ENCODE data around the gene RRP15.

DNA sequence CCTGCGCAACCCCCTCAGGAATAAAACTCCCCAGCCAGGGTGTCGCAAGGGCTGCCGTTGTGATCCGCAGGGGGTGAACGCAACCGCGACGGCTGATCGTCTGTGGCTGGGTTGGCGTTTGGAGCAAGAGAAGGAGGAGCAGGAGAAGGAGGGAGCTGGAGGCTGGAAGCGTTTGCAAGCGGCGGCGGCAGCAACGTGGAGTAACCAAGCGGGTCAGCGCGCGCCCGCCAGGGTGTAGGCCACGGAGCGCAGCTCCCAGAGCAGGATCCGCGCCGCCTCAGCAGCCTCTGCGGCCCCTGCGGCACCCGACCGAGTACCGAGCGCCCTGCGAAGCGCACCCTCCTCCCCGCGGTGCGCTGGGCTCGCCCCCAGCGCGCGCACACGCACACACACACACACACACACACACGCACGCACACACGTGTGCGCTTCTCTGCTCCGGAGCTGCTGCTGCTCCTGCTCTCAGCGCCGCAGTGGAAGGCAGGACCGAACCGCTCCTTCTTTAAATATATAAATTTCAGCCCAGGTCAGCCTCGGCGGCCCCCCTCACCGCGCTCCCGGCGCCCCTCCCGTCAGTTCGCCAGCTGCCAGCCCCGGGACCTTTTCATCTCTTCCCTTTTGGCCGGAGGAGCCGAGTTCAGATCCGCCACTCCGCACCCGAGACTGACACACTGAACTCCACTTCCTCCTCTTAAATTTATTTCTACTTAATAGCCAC lies 60.7 kb downstream of the RRP15 start:
- TF ChIP-seq, protein P1, sequence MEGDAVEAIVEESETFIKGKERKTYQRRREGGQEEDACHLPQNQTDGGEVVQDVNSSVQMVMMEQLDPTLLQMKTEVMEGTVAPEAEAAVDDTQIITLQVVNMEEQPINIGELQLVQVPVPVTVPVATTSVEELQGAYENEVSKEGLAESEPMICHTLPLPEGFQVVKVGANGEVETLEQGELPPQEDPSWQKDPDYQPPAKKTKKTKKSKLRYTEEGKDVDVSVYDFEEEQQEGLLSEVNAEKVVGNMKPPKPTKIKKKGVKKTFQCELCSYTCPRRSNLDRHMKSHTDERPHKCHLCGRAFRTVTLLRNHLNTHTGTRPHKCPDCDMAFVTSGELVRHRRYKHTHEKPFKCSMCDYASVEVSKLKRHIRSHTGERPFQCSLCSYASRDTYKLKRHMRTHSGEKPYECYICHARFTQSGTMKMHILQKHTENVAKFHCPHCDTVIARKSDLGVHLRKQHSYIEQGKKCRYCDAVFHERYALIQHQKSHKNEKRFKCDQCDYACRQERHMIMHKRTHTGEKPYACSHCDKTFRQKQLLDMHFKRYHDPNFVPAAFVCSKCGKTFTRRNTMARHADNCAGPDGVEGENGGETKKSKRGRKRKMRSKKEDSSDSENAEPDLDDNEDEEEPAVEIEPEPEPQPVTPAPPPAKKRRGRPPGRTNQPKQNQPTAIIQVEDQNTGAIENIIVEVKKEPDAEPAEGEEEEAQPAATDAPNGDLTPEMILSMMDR (IDR thresholded peaks at IDR 0.05): no peak
- peak; percentile 62 for TF ChIP-seq TCF7L2 (IDR thresholded peaks at IDR 0.05; ENCODE audit: low read depth, low read length)
- TF ChIP-seq, protein P2, sequence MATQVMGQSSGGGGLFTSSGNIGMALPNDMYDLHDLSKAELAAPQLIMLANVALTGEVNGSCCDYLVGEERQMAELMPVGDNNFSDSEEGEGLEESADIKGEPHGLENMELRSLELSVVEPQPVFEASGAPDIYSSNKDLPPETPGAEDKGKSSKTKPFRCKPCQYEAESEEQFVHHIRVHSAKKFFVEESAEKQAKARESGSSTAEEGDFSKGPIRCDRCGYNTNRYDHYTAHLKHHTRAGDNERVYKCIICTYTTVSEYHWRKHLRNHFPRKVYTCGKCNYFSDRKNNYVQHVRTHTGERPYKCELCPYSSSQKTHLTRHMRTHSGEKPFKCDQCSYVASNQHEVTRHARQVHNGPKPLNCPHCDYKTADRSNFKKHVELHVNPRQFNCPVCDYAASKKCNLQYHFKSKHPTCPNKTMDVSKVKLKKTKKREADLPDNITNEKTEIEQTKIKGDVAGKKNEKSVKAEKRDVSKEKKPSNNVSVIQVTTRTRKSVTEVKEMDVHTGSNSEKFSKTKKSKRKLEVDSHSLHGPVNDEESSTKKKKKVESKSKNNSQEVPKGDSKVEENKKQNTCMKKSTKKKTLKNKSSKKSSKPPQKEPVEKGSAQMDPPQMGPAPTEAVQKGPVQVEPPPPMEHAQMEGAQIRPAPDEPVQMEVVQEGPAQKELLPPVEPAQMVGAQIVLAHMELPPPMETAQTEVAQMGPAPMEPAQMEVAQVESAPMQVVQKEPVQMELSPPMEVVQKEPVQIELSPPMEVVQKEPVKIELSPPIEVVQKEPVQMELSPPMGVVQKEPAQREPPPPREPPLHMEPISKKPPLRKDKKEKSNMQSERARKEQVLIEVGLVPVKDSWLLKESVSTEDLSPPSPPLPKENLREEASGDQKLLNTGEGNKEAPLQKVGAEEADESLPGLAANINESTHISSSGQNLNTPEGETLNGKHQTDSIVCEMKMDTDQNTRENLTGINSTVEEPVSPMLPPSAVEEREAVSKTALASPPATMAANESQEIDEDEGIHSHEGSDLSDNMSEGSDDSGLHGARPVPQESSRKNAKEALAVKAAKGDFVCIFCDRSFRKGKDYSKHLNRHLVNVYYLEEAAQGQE (IDR thresholded peaks at IDR 0.05; ENCODE audit: insufficient read depth in 1 of 2, low read depth in 2 of 2, low read length in 1 of 2): peak in 1 of 2 experiments; percentile 26; a peak in 1 of 4 replicates
- TF ChIP-seq POLR2AphosphoS5 (IDR thresholded peaks at IDR 0.05; ENCODE audit: low read depth, low read length): peak; percentile 76

Data from Panc1 (cell line).